HTERT RPE-1 (cell line): ENCODE measurements around the gene CEP192.
"Not testable (repeated sequence)": the region's sequence is repeated elsewhere in the genome, so short reads cannot be mapped to it uniquely, and the experiment has no call there.

Source experiments
- in situ Hi-C: fragments of 300-500 bp; cut with MboI; formaldehyde crosslinking; loops from 4 replicates; pipeline ENCODE4 v1.14.3; 2020; ENCODE audit warnings: low sequenced_read_pairs

Gene CEP192

GRCh38 chr18:12990967-12991820, at the start of gene CEP192:
CEP192 (plus strand) TSS chr18:12991362; CDS start chr18:12999425, 8,063 bp downstream.
- in situ Hi-C loops, result no loop called here

- in situ Hi-C loops, result no loop called here
Measured at GRCh38 chr18:12943215-12943614, 47.9 kb upstream of the CEP192 start.

GRCh38 chr18:12944709-12945108, 46.5 kb upstream of the CEP192 start:
- in situ Hi-C loops, result no loop called here

GRCh38 chr18:12946549-12947284, 44.4 kb upstream of the CEP192 start:
- in situ Hi-C loops, result no loop called here

- in situ Hi-C loops, result no loop called here
Measured at GRCh38 chr18:12947285-12948049, 43.7 kb upstream of the CEP192 start, which contains the start of gene SEH1L. SEH1L (plus strand) TSS chr18:12948011; CDS start chr18:12948122, 111 bp downstream.

GRCh38 chr18:12948050-12948804, 42.9 kb upstream of the CEP192 start:
- in situ Hi-C loops, result no loop called here

GRCh38 chr18:12958478-12958877, 32.7 kb upstream of the CEP192 start:
- in situ Hi-C loops, result no loop called here

- in situ Hi-C loops, result no loop called here
Measured at GRCh38 chr18:12960395-12960794, 30.8 kb upstream of the CEP192 start.

GRCh38 chr18:12960853-12961397, 30.2 kb upstream of the CEP192 start:
- in situ Hi-C loops, result no loop called here

- in situ Hi-C loops, result no loop called here
Measured at GRCh38 chr18:12963069-12963468, 28.1 kb upstream of the CEP192 start.

- in situ Hi-C loops, result no loop called here
Measured at GRCh38 chr18:12968115-12968514, 23.0 kb upstream of the CEP192 start.

GRCh38 chr18:12968619-12969018, 22.5 kb upstream of the CEP192 start:
- in situ Hi-C loops, result no loop called here

GRCh38 chr18:12973562-12974213, 17.5 kb upstream of the CEP192 start:
- in situ Hi-C loops, result no loop called here

- in situ Hi-C loops, result no loop called here
Measured at GRCh38 chr18:12975488-12975887, 15.7 kb upstream of the CEP192 start.

- in situ Hi-C loops, result no loop called here
Measured at GRCh38 chr18:12976305-12976704, 14.9 kb upstream of the CEP192 start.

GRCh38 chr18:12980065-12980464, 11.1 kb upstream of the CEP192 start:
- in situ Hi-C loops, result not testable (repeated sequence)

- in situ Hi-C loops, result no loop called here
Measured at GRCh38 chr18:12989397-12990122, 1.6 kb upstream of the CEP192 start.

- in situ Hi-C loops, result no loop called here
Measured at GRCh38 chr18:12990123-12990475, 1.1 kb upstream of the CEP192 start.

- in situ Hi-C loops, result no loop called here
Measured at GRCh38 chr18:12990641-12990966, 558 bp upstream of the CEP192 start.
